B cell (primary cell): ENCODE results near the gene FBH1. TPM values are rescaled to one million over a fixed set of nuclear protein-coding genes. Genes with fewer than 3 reads are reported as not detected.

Experiments
- ATAC-seq: fragments of 200-7000 bp; cut with Tn5 transposase; one replicate; pipeline ENCODE4 v1.10.0; 2021; ENCODE audit warnings: low read depth, mild to moderate bottlenecking, moderate number of reproducible peaks, moderate library complexity
- CTCF ChIA-PET: fragments of 350-600 bp; sonication (Branson Sonifier 250); formaldehyde crosslinking; loops from one replicate; lab custom pipeline; 2021; ENCODE audit warnings: antibody characterized with exemption, inconsistent platforms; lab: Charles Lee
- POLR2A ChIA-PET: fragments of 350-600 bp; sonication (Branson Sonifier 250); formaldehyde crosslinking; loops from one replicate; lab custom pipeline; 2021; ENCODE audit warnings: antibody characterized with exemption; lab: Charles Lee
- DNase-seq: peaks from one replicate; pipeline ENCODE4 v3.0.0; 2013
- H2AFZ ChIP-seq: 2 replicates; pipeline ENCODE4 v1.6.1; 2012; ENCODE audit warnings: mild to moderate bottlenecking, low read depth, low read length; ENCODE audit not compliant: insufficient read depth, poor library complexity, severe bottlenecking
- H3K27ac ChIP-seq, 2 donors: 1 replicate in 1 of 2; 2 replicates in 1 of 2; pipeline ENCODE4 v1.5.1; 2012 to 2013; ENCODE audit warnings: low read length in 2 of 2, mild to moderate bottlenecking in 2 of 2, moderate library complexity in 1 of 2
- H3K27me3 ChIP-seq, 4 experiments: fragments of 200-600 bp in 1 of 4; sonication (generic) in 1 of 4; replicated peaks in 1 of 4; 1 replicate in 2 of 4; 2 replicates in 2 of 4; pipeline versions ENCODE4 v1.6.1 to v1.7.0; 2013 to 2016; ENCODE audit warnings: low read length in 3 of 4, mild to moderate bottlenecking in 2 of 4, mixed read lengths in 1 of 4, moderate library complexity in 1 of 4; ENCODE audit not compliant: insufficient read depth in 4 of 4, control insufficient read depth in 3 of 4; ENCODE audit errors: control extremely low read depth in 1 of 4
- H3K36me3 ChIP-seq, 2 experiments: replicated peaks in 1 of 2; 1 replicate in 1 of 2; 2 replicates in 1 of 2; pipeline versions ENCODE4 v1.6.1 to v1.7.1; 2013; ENCODE audit warnings: low read length in 1 of 2; ENCODE audit not compliant: insufficient read depth in 2 of 2, control insufficient read depth in 1 of 2; ENCODE audit errors: control extremely low read depth in 1 of 2, extremely low read depth in 1 of 2
- H3K4me1 ChIP-seq, 2 donors: fragments of 200-600 bp in 1 of 2; sonication (generic) in 1 of 2; 1 replicate in 1 of 2; 2 replicates in 1 of 2; pipeline versions ENCODE4 v1.5.1 to v1.6.1; 2013 to 2017; ENCODE audit warnings: low read length in 2 of 2; ENCODE audit not compliant: control insufficient read depth in 2 of 2, insufficient read depth in 2 of 2
- H3K4me2 ChIP-seq: replicated peaks from 2 replicates; pipeline ENCODE3; 2012; ENCODE audit warnings: mild to moderate bottlenecking, low read depth, low read length; ENCODE audit not compliant: poor library complexity, severe bottlenecking
- H3K4me3 ChIP-seq, 5 experiments: fragments of 200-600 bp in 1 of 5; sonication (generic) in 1 of 5; 1 replicate in 3 of 5; 2 replicates in 2 of 5; pipeline versions ENCODE4 v1.5.1 to v1.7.0; 2011 to 2016; ENCODE audit warnings: low read length in 4 of 5, mild to moderate bottlenecking in 4 of 5, low read depth in 2 of 5, control low read depth in 1 of 5, moderate library complexity in 1 of 5; ENCODE audit not compliant: insufficient read depth in 1 of 5; ENCODE audit errors: control extremely low read depth in 1 of 5, extremely low read depth in 1 of 5
- H3K79me2 ChIP-seq: fragments of 200-600 bp; sonication (generic); one replicate; pipeline ENCODE4 v1.6.0; 2016; ENCODE audit warnings: low read length; ENCODE audit not compliant: control insufficient read depth, insufficient read depth
- H3K9ac ChIP-seq: fragments of 200-600 bp; sonication (generic); 2 replicates; pipeline ENCODE4 v1.6.1; 2017; ENCODE audit warnings: mild to moderate bottlenecking, low read length, moderate library complexity
- H3K9me3 ChIP-seq, 3 donors: one replicate each; pipeline versions ENCODE4 v1.6.1 to v1.7.1; 2013; ENCODE audit warnings: low read length in 2 of 3; ENCODE audit not compliant: control insufficient read depth in 2 of 3, insufficient read depth in 1 of 3; ENCODE audit errors: control extremely low read depth in 1 of 3
- H4K20me1 ChIP-seq: 2 replicates; pipeline ENCODE4 v1.6.0; 2012; ENCODE audit warnings: mild to moderate bottlenecking, low read length; ENCODE audit not compliant: insufficient read depth, control insufficient read depth, poor library complexity, severe bottlenecking
- H3K27ac Mint-ChIP-seq: one replicate; pipeline ENCODE4 v1.8.0; 2021; ENCODE audit warnings: mixed read lengths
- H3K27me3 Mint-ChIP-seq: one replicate; pipeline ENCODE4 v1.8.0; 2021; ENCODE audit warnings: mixed read lengths
- H3K4me1 Mint-ChIP-seq: one replicate; pipeline ENCODE4 v1.8.0; 2021; ENCODE audit warnings: mixed read lengths
- H3K4me3 Mint-ChIP-seq: one replicate; pipeline ENCODE4 v1.8.0; 2021; ENCODE audit warnings: mixed read lengths
- H3K9me3 Mint-ChIP-seq: one replicate; pipeline ENCODE4 v1.8.0; 2022; ENCODE audit warnings: mixed read lengths; ENCODE audit not compliant: insufficient read depth
- EZH2 ChIP-seq: IDR thresholded peaks from 2 replicates; pipeline ENCODE4 v1.6.1; 2012; ENCODE audit warnings: borderline replicate concordance, low read depth, mild to moderate bottlenecking, moderate library complexity, low read length; ENCODE audit not compliant: insufficient read depth, poor library complexity, severe bottlenecking
- WGBS: methylation state at CpG from one replicate; pipeline ENCODE4 v1.1.5; 2013; ENCODE audit warnings: missing lambda C conversion rate; ENCODE audit not compliant: insufficient coverage; 5-methylcytosine and 5-hydroxymethylcytosine counted together
- intact Hi-C: fragments of 100-400 bp; cut with micrococcal nuclease; formaldehyde crosslinking; loops from one replicate; pipeline ENCODE4 v1.10.0; 2022
- polyA plus RNA-seq: library from polyadenylated mRNA; depleted of rRNA; stranded (reverse); fragments of >200 nt; gene quantifications from 2 replicates; pipeline ENCODE4 v1.2.3, GENCODE V29; 2012
- total RNA-seq, 2 donors: library from RNA; stranded (reverse); fragments of 120-200 nt in 1 of 2; gene quantifications; 1 replicate in 1 of 2; 2 replicates in 1 of 2; pipeline versions ENCODE4 v1.2.3 to v1.2.4, GENCODE V29; 2013 to 2022
- TF ChIP-seq, protein P1 (sequence below): fragments of 200-600 bp; IDR thresholded peaks from one replicate; pipeline ENCODE4 v1.8.0; 2022; ENCODE audit warnings: antibody characterized with exemption, mild to moderate bottlenecking

Gene FBH1
- total and polyA plus RNA-seq, 2 donors (not counting 1 experiment from before 2014, with no cell fraction given): 86.4 to 129 TPM

GRCh38 chr10:5856701-5857004, 33.4 kb upstream of the FBH1 start:
- no peak overlapping the region for H3K4me3 ChIP-seq
- Mint-ChIP-seq H3K27ac (no peak overlapping the region), H3K4me3 (no peak overlapping the region), H3K27me3 (no peaks in the 10 kb centered on the region), H3K4me1 (peaks cover 36% of the 10 kb centered on the region), H3K9me3 (no peaks in the 10 kb centered on the region)
- WGBS: 95% methylated on average over 3 of the region's 7 CpGs
- ATAC-seq (no peak), DNase-seq (no peak)
- CTCF ChIA-PET: no interaction called here
- H3K4me2 ChIP-seq: no peak overlapping the region
- no peak overlapping the region for H3K9ac ChIP-seq
- peaks cover 0 to 7% (median 0%) of the 10 kb centered on the region in 3 donors for H3K9me3 ChIP-seq
- no peak overlapping the region for H3K27ac ChIP-seq
- intact Hi-C loops: no loop called here
- H2AFZ ChIP-seq: no peak overlapping the region
- no peaks in the 10 kb centered on the region for H3K27me3 ChIP-seq
- no peaks in the 10 kb centered on the region for H4K20me1 ChIP-seq
- TF ChIP-seq, protein P1, sequence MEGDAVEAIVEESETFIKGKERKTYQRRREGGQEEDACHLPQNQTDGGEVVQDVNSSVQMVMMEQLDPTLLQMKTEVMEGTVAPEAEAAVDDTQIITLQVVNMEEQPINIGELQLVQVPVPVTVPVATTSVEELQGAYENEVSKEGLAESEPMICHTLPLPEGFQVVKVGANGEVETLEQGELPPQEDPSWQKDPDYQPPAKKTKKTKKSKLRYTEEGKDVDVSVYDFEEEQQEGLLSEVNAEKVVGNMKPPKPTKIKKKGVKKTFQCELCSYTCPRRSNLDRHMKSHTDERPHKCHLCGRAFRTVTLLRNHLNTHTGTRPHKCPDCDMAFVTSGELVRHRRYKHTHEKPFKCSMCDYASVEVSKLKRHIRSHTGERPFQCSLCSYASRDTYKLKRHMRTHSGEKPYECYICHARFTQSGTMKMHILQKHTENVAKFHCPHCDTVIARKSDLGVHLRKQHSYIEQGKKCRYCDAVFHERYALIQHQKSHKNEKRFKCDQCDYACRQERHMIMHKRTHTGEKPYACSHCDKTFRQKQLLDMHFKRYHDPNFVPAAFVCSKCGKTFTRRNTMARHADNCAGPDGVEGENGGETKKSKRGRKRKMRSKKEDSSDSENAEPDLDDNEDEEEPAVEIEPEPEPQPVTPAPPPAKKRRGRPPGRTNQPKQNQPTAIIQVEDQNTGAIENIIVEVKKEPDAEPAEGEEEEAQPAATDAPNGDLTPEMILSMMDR: no peak
- TF ChIP-seq EZH2: no peak
- H3K79me2 ChIP-seq: peaks cover 4% of the 10 kb centered on the region
- no peaks in the 10 kb centered on the region for H3K36me3 ChIP-seq
- POLR2A ChIA-PET: interaction anchor here (0.9 kb wide), 1 partner anchor 94 kb away, joined by 3 read pairs; no protein-coding TSS in a partner anchor
- peaks cover 19 to 30% of the 10 kb centered on the region in 2 donors for H3K4me1 ChIP-seq

DNA sequence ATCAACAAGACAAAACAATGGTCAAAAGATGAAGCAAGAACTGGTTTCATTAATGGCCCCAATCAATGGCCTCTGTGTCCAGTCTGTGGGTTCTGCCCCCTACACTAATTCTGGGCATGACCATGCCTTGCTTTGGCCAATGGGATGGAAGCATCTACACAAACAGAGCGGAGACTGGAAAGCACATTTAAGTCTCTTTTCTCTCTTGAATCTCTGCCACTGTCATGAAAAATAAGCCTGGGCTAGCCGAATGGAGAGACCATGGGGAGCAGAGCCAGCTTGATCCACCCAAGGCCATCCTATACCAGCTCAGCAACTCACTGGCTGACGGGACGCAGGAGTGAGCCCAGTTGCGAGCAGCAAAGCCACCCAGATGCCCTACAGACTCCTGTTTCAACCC, 31.2 kb upstream of the FBH1 start:
- Mint-ChIP-seq H3K4me3 (no peak overlapping the region), H3K9me3 (no peaks in the 10 kb centered on the region), H3K27me3 (no peaks in the 10 kb centered on the region), H3K27ac (no peak overlapping the region), H3K4me1 (peaks cover 34% of the 10 kb centered on the region)
- H3K36me3 ChIP-seq: no peaks in the 10 kb centered on the region
- H3K79me2 ChIP-seq: no peaks in the 10 kb centered on the region
- CTCF ChIA-PET: interaction anchor here (0.8 kb wide), 1 partner anchor 15 kb away, joined by 4 read pairs; no protein-coding TSS in a partner anchor
- no peak overlapping the region for H3K9ac ChIP-seq
- DNase-seq: no peak
- H3K9me3 ChIP-seq: peaks cover 0 to 4% (median 0%) of the 10 kb centered on the region in 3 donors
- H3K27ac ChIP-seq: no peak overlapping the region
- intact Hi-C loops: no loop called here
- no peak overlapping the region for H3K4me2 ChIP-seq
- no peak overlapping the region for H3K4me3 ChIP-seq
- no peaks in the 10 kb centered on the region for H4K20me1 ChIP-seq
- 100% methylated on average over 2 of the region's 5 CpGs for WGBS
- H3K27me3 ChIP-seq: no peaks in the 10 kb centered on the region
- TF ChIP-seq, protein P1: no peak
- no peak for TF ChIP-seq EZH2
- POLR2A ChIA-PET: interaction anchor here (0.6 to 0.7 kb wide), 3 partner anchors 39 to 1867 kb away, joined by 3 to 7 read pairs (median 4); no protein-coding TSS in a partner anchor
- no peak for ATAC-seq
- H2AFZ ChIP-seq: no peak overlapping the region
- peaks cover 5 to 24% of the 10 kb centered on the region in 2 donors for H3K4me1 ChIP-seq
